Measurements from ENCODE around the gene ARTN.

GRCh38 chr1:43968348-43968948 lies 34.8 kb downstream of the ARTN start:
- TF ChIP-seq POLR2A (IDR thresholded peaks at IDR 0.05; ENCODE audit: low read depth, low read length): no peak
- TF ChIP-seq TAF1 (IDR thresholded peaks at IDR 0.05; ENCODE audit: borderline replicate concordance, low read depth, low read length): no peak
- no peak for TF ChIP-seq POLR2AphosphoS5 (IDR thresholded peaks at IDR 0.05; ENCODE audit: low read depth, low read length)

Data from GM12892 (cell line).